Skeletal muscle satellite cell (primary cell): ENCODE results near the gene PPP6R3.
"Not testable (repeated sequence)": the region's sequence is repeated elsewhere in the genome, so short reads cannot be mapped to it uniquely, and the experiment has no call there.

Source experiments
- H3K27me3 ChIP-seq: 2 replicates; pipeline ENCODE4 v1.7.0; 2013; ENCODE audit warnings: low read length; ENCODE audit not compliant: control insufficient read depth, insufficient read depth
- H3K36me3 ChIP-seq: 2 replicates; pipeline ENCODE4 v1.7.0; 2013; ENCODE audit warnings: mild to moderate bottlenecking, control low read depth, low read length; ENCODE audit not compliant: insufficient read depth
- H3K4me1 ChIP-seq: 2 replicates; pipeline ENCODE4 v1.7.0; 2013; ENCODE audit warnings: low read length; ENCODE audit not compliant: control insufficient read depth, insufficient read depth
- H3K4me2 ChIP-seq: 2 replicates; pipeline ENCODE4 v1.7.0; 2013; ENCODE audit warnings: mild to moderate bottlenecking, low read length
- H3K4me3 ChIP-seq: 2 replicates; pipeline ENCODE4 v1.7.0; 2013; ENCODE audit warnings: low read length
- H3K9ac ChIP-seq: 2 replicates; pipeline ENCODE4 v1.7.0; 2013; ENCODE audit warnings: mild to moderate bottlenecking, low read depth, low read length, moderate library complexity
- H3K9me3 ChIP-seq: replicated peaks from 2 replicates; pipeline ENCODE4 v1.7.0; 2013; ENCODE audit warnings: mild to moderate bottlenecking, control low read depth, low read length

The PPP6R3 gene

DNA sequence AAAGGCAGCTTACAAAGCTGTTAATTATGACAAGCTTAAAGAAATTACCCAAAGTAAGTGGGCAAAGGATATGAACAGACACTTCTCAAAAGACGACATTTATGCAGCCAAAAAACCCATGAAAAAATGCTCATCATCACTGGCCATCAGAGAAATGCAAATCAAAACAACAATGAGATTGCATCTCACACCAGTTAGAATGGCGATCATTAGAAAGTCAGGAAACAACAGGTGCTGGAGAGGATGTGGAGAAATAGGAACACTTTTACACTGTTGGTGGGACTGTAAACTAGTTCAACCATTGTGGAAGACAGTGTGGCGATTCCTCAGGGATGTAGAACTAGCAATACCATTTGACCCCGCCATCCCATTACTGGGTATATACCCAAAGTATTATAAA is 164.5 kb downstream of the PPP6R3 start:
- not testable (repeated sequence) for H3K36me3 ChIP-seq, H3K9ac ChIP-seq, H3K4me2 ChIP-seq, H3K4me3 ChIP-seq, H3K9me3 ChIP-seq, H3K4me1 ChIP-seq
- peaks cover 44% of the 10 kb centered on the region for H3K27me3 ChIP-seq

GRCh38 chr11:68626236-68626635 is 165.7 kb downstream of the PPP6R3 start:
- not testable (repeated sequence) for H3K9ac ChIP-seq, H3K9me3 ChIP-seq, H3K4me2 ChIP-seq, H3K4me3 ChIP-seq, H3K36me3 ChIP-seq, H3K4me1 ChIP-seq
- peaks cover 40% of the 10 kb centered on the region for H3K27me3 ChIP-seq

DNA sequence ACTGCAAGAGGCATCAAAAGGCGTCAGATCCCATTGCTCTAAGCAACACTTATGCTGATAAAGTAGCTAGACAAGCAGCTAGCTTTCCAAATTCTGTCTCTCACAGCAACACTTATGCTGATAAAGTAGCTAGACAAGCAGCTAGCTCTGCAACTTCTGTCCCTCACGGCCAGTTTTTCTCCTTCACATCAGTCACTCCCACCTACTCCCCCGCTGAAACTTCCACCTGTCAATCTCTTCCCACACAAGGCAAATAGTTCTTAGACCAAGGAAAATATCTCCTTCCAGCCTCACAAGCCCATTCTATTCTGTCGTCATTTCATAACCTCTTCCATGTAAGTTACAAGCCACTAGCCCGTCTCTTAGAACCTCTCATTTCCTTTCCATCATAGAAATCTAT is 168.3 kb downstream of the PPP6R3 start:
- H3K9ac ChIP-seq, H3K4me2 ChIP-seq, H3K4me3 ChIP-seq, H3K36me3 ChIP-seq, H3K4me1 ChIP-seq, H3K9me3 ChIP-seq: not testable (repeated sequence)
- peaks cover 49% of the 10 kb centered on the region for H3K27me3 ChIP-seq

DNA sequence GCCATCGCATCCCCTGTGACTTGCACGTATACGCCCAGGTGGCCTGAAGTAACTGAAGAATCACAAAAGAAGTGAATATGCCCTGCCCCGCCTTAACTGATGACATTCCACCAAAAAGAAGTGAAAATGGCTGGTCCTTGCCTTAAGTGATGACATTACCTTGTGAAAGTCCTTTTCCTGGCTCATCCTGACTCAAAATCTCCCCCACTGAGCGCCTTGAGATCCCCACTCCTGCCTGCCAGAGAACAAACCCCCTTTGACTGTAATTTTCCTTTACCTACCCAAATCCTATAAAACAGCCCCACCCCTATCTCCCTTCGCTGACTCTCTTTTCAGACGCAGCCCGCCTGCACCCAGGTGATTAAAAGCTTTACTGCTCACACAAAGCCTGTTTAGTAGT is 171.8 kb downstream of the PPP6R3 start:
- H3K4me2 ChIP-seq, H3K36me3 ChIP-seq, H3K4me1 ChIP-seq, H3K9ac ChIP-seq, H3K4me3 ChIP-seq, H3K9me3 ChIP-seq: not testable (repeated sequence)
- H3K27me3 ChIP-seq = peaks cover 49% of the 10 kb centered on the region

DNA sequence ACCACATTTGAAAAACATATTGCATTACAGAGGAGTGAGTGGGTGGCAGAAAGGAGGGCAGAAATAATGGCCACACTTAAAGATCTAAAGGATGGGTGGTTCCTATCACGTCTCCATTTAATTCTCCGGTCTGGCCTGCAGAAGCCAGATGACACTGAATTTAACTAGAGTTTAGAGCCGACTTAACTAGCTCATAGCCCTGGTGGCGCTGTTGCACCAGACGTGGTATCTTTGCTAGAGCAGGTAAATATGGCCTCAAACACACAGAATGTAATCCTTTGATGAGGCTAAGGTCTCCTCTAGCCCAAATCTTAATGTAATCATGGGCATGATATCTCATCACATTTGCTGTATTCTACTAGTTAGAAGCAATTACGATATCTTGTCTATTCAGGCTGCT is 172.2 kb downstream of the PPP6R3 start:
- Histone ChIP-seq H3K9ac (no peak overlapping the region), H3K4me1 (no peaks in the 10 kb centered on the region), H3K4me2 (no peak overlapping the region)

GRCh38 chr11:68634606-68635005 is 174.1 kb downstream of the PPP6R3 start:
- H3K4me3 ChIP-seq, H3K4me2 ChIP-seq, H3K4me1 ChIP-seq, H3K36me3 ChIP-seq, H3K9ac ChIP-seq, H3K9me3 ChIP-seq: not testable (repeated sequence)
- peaks cover 34% of the 10 kb centered on the region for H3K27me3 ChIP-seq

More for the DNA sequence above, 172.2 kb downstream of the PPP6R3 start:
- no peaks in the 10 kb centered on the region for H3K9me3 ChIP-seq
- no peak overlapping the region for H3K4me3 ChIP-seq
- H3K27me3 ChIP-seq = peaks cover 46% of the 10 kb centered on the region
- H3K36me3 ChIP-seq = no peaks in the 10 kb centered on the region

GRCh38 chr11:68635172-68635571 is 174.6 kb downstream of the PPP6R3 start:
- not testable (repeated sequence) for H3K4me1 ChIP-seq, H3K36me3 ChIP-seq, H3K9ac ChIP-seq, H3K4me3 ChIP-seq, H3K4me2 ChIP-seq, H3K9me3 ChIP-seq
- peaks cover 34% of the 10 kb centered on the region for H3K27me3 ChIP-seq

GRCh38 chr11:68635883-68636282 is 175.3 kb downstream of the PPP6R3 start:
- peaks cover 35% of the 10 kb centered on the region for H3K27me3 ChIP-seq
- not testable (repeated sequence) for H3K4me3 ChIP-seq, H3K4me2 ChIP-seq, H3K36me3 ChIP-seq, H3K9me3 ChIP-seq, H3K9ac ChIP-seq, H3K4me1 ChIP-seq

DNA sequence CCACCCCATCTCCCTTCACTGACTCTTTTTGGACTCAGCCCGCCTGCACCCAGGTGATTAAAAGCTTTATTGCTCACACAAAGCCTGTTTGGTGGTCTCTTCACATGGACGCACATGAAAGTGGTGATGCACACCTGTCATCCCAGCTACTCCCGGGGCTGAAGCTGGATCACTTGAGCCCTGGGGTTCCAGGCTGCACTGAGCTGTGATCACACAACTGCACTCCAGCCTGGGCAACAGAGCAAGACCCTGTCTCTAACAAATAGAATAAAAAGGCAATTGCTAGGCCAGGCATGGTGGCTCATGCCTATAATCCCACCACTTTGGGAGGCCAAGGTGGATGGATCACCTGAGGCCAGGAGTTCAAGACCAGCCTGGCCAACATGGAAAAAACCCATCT is 178.8 kb downstream of the PPP6R3 start:
- not testable (repeated sequence) for H3K4me2 ChIP-seq, H3K9ac ChIP-seq, H3K36me3 ChIP-seq, H3K4me1 ChIP-seq, H3K4me3 ChIP-seq, H3K9me3 ChIP-seq
- peaks cover 49% of the 10 kb centered on the region for H3K27me3 ChIP-seq

GRCh38 chr11:68641880-68642279 is 181.3 kb downstream of the PPP6R3 start:
- Histone ChIP-seq H3K4me3 (no peak overlapping the region), H3K27me3 (peaks cover 51% of the 10 kb centered on the region), H3K4me1 (no peaks in the 10 kb centered on the region), H3K4me2 (no peak overlapping the region), H3K9me3 (no peaks in the 10 kb centered on the region), H3K9ac (no peak overlapping the region), H3K36me3 (no peaks in the 10 kb centered on the region)

DNA sequence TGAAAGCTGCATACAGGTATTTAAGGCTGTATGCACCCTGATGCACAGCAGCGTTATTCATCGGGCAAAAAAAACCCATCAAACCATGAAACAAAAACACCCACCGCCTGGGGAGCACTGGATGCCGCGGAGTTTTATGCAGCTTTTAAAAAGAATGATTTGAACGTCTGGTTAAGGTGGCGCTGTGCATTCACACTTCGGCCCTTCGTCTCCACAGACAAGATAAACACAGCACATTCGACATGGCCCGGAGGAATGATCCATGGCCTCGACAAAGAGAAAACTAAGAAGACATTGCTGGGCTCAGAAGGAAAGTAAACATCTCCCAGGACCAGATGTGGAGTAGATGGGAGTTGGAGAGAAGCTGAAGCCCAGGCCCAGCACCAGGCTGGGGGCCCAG is 183.0 kb downstream of the PPP6R3 start:
- H3K36me3 ChIP-seq = no peaks in the 10 kb centered on the region
- no peak overlapping the region for H3K9ac ChIP-seq
- peaks cover 8% of the 10 kb centered on the region for H3K9me3 ChIP-seq
- H3K4me2 ChIP-seq = peak overlapping the region; percentile 35
- H3K4me3 ChIP-seq = no peak overlapping the region
- peaks cover 65% of the 10 kb centered on the region for H3K27me3 ChIP-seq
- H3K4me1 ChIP-seq = no peaks in the 10 kb centered on the region

GRCh38 chr11:68646832-68647231 is 186.3 kb downstream of the PPP6R3 start:
- Histone ChIP-seq H3K9me3 (peaks cover 8% of the 10 kb centered on the region), H3K36me3 (no peaks in the 10 kb centered on the region), H3K9ac (no peak overlapping the region), H3K4me1 (no peaks in the 10 kb centered on the region), H3K4me3 (no peak overlapping the region), H3K4me2 (no peak overlapping the region), H3K27me3 (peaks cover 68% of the 10 kb centered on the region)
